A549 (cell line): Measurements from ENCODE around the gene MYH16. TPM values are rescaled to one million over a fixed set of nuclear protein-coding genes. Genes with fewer than 3 reads are reported as not detected.
"Not testable (repeated sequence)": the region's sequence is repeated elsewhere in the genome, so short reads cannot be mapped to it uniquely, and the experiment has no call there.

Experiments
- ATAC-seq, 2 experiments: fragments of 200-7000 bp in 1 of 2; fragments of >200 bp in 1 of 2; cut with Nextera tagmentation in 1 of 2; cut with Tn5 transposase in 1 of 2; 3 replicates each; pipeline versions ENCODE4 v1.8.0 to v1.9.1; 2018 to 2020; ENCODE audit warnings: mild to moderate bottlenecking in 1 of 2, moderate library complexity in 1 of 2
- CTCF ChIA-PET: fragments of 300-600 bp; sonication (Branson Sonifier 250); formaldehyde crosslinking; extraction: SDS; loops from one replicate; lab custom pipeline; 2021; ENCODE audit warnings: antibody characterized with exemption, inconsistent platforms; lab: Yijun Ruan, JAX
- POLR2A ChIA-PET: fragments of 350-600 bp; formaldehyde crosslinking; extraction: SDS; loops from one replicate; lab custom pipeline; 2021; ENCODE audit warnings: antibody characterized with exemption, inconsistent platforms; lab: Yijun Ruan, JAX
- DNase-seq, 2 experiments: peaks; one replicate each; pipeline versions ENCODE4 v3.0.0 to v3.0.0-alpha.2; 2011 to 2016; ENCODE audit warnings: low read depth in 1 of 2, low spot score in 1 of 2
- FAIRE-seq: peaks from 2 replicates; lab custom pipeline; 2011; peaks lifted over from hg19 to GRCh38; lab: Jason Lieb, UNC
- H3K27ac ChIP-seq, 2 experiments: fragments of >200 bp; sonication (Bioruptor Twin); formaldehyde crosslinking; 3 replicates each; pipeline ENCODE4 v1.5.1; 2016 to 2017
- H3K4me1 ChIP-seq: fragments of >200 bp; sonication (Bioruptor Twin); formaldehyde crosslinking; 3 replicates; pipeline ENCODE4 v1.6.1; 2016
- H3K4me2 ChIP-seq: fragments of >200 bp; sonication (Bioruptor Twin); formaldehyde crosslinking; 3 replicates; pipeline ENCODE4 v1.6.1; 2016
- H3K4me3 ChIP-seq: fragments of >200 bp; sonication (Bioruptor Twin); formaldehyde crosslinking; 3 replicates; pipeline ENCODE4 v1.5.1; 2016
- H3K9me3 ChIP-seq: fragments of >200 bp; sonication (Bioruptor Twin); formaldehyde crosslinking; 3 replicates; pipeline ENCODE4 v1.6.1; 2016
- BHLHE40 ChIP-seq: IDR thresholded peaks from 2 replicates; pipeline ENCODE4 v1.6.1; 2012; ENCODE audit warnings: low read depth, low read length, inconsistent platforms
- CBX2 ChIP-seq: fragments of 200-600 bp; sonication (generic); IDR thresholded peaks from 2 replicates; pipeline ENCODE4 v1.6.1; 2016; ENCODE audit warnings: low read depth, mild to moderate bottlenecking, borderline replicate concordance
- FOXS1 ChIP-seq: fragments of 250-450 bp; sonication (Bioruptor Pico); IDR thresholded peaks from 2 replicates; pipeline ENCODE4 v1.5.0; 2020; ENCODE audit warnings: mild to moderate bottlenecking, moderate library complexity
- HOXA7 ChIP-seq: fragments of 250-450 bp; sonication (Bioruptor Pico); IDR thresholded peaks from 2 replicates; pipeline ENCODE4 v1.5.0; 2020; ENCODE audit warnings: mild to moderate bottlenecking, moderate library complexity
- HOXB13 ChIP-seq: fragments of 250-450 bp; sonication (Bioruptor Pico); IDR thresholded peaks from 2 replicates; pipeline ENCODE4 v1.5.0; 2020; ENCODE audit warnings: low read depth, mild to moderate bottlenecking, moderate library complexity
- JUN ChIP-seq, 2 experiments: fragments of >200 bp; sonication (Bioruptor Twin); formaldehyde crosslinking; IDR thresholded peaks; 2 replicates in 1 of 2; 3 replicates in 1 of 2; pipeline ENCODE4 v1.6.1; 2016 to 2017
- MAFK ChIP-seq: fragments of 450-650 bp; IDR thresholded peaks from 2 replicates; pipeline ENCODE4 v1.6.1; 2014; ENCODE audit not compliant: partially characterized antibody
- MAZ ChIP-seq: fragments of 150-350 bp; IDR thresholded peaks from 2 replicates; pipeline ENCODE4 v1.6.1; 2014; ENCODE audit warnings: antibody characterized with exemption, low read depth, low read length, borderline replicate concordance
- NFE2L2 ChIP-seq: fragments of 150-350 bp; conservative IDR thresholded peaks from 2 replicates; pipeline ENCODE4 v1.6.1; 2014; ENCODE audit warnings: low read length
- NPAS2 ChIP-seq: fragments of 250-450 bp; sonication (Bioruptor Pico); IDR thresholded peaks from 2 replicates; pipeline ENCODE4 v1.8.0; 2022; ENCODE audit warnings: mild to moderate bottlenecking, moderate library complexity, borderline replicate concordance
- POLR2A ChIP-seq: IDR thresholded peaks from 2 replicates; pipeline ENCODE4 v1.6.1; 2012; ENCODE audit warnings: mild to moderate bottlenecking, low read length
- SMC3 ChIP-seq: fragments of >200 bp; sonication (Bioruptor Twin); formaldehyde crosslinking; IDR thresholded peaks from 3 replicates; pipeline ENCODE4 v1.6.1; 2018; ENCODE audit warnings: inconsistent platforms
- SREBF2 ChIP-seq: fragments of 450-650 bp; IDR thresholded peaks from 2 replicates; pipeline ENCODE4 v1.6.1; 2014; ENCODE audit warnings: mild to moderate bottlenecking, moderate library complexity
- TFCP2L1 ChIP-seq: fragments of 250-450 bp; sonication (Bioruptor Pico); IDR thresholded peaks from 2 replicates; pipeline ENCODE4 v1.5.0; 2021; ENCODE audit warnings: mild to moderate bottlenecking
- TP53 ChIP-seq: fragments of 250-450 bp; sonication (Bioruptor Pico); IDR thresholded peaks from 2 replicates; pipeline ENCODE4 v1.5.0; 2021; ENCODE audit warnings: mild to moderate bottlenecking, moderate library complexity
- ZC3H11A ChIP-seq: fragments of 450-650 bp; IDR thresholded peaks from 2 replicates; pipeline ENCODE4 v1.6.1; 2014; ENCODE audit warnings: antibody characterized with exemption, mild to moderate bottlenecking
- ZNF302 ChIP-seq: fragments of 250-450 bp; sonication (Bioruptor Pico); IDR thresholded peaks from 2 replicates; pipeline ENCODE4 v1.9.0; 2021; ENCODE audit warnings: inconsistent platforms, mild to moderate bottlenecking, moderate library complexity
- WGBS: methylation state at CpG from one replicate; pipeline ENCODE4 v1.1.6; 2017; ENCODE audit errors: missing lambda C conversion rate; 5-methylcytosine and 5-hydroxymethylcytosine counted together
- polyA plus RNA-seq, 4 experiments: library from polyadenylated mRNA; depleted of rRNA in 3 of 4; stranded (reverse); fragments of >200 nt; fragmentation: RNase III in 1 of 4; extraction: RNeasy Plus Mini Kit Qiagen cat#74134 plus additional on column Dnase treatment in 1 of 4; gene quantifications; 2 replicates in 3 of 4; 3 replicates in 1 of 4; pipeline ENCODE4 v1.2.3, GENCODE V29; 2011 to 2017
- TF ChIP-seq, protein P1 (sequence below): fragments of 250-450 bp; sonication (Bioruptor Pico); IDR thresholded peaks from 2 replicates; pipeline ENCODE4 v1.5.0; 2020; ENCODE audit warnings: low read depth, mild to moderate bottlenecking, moderate library complexity
- TF ChIP-seq, protein P2 (sequence below): fragments of 450-650 bp; IDR thresholded peaks from 2 replicates; pipeline ENCODE4 v1.6.1; 2014; ENCODE audit warnings: antibody characterized with exemption
- TF ChIP-seq, protein P3 (sequence below): fragments of >200 bp; sonication (Bioruptor Twin); formaldehyde crosslinking; IDR thresholded peaks from 3 replicates; pipeline ENCODE4 v1.5.1; 2016

Gene MYH16
- polyA plus RNA-seq, 2 of the 4 experiments (the other 2 are of a cell fraction), result 0.28 to 0.31 TPM

DNA sequence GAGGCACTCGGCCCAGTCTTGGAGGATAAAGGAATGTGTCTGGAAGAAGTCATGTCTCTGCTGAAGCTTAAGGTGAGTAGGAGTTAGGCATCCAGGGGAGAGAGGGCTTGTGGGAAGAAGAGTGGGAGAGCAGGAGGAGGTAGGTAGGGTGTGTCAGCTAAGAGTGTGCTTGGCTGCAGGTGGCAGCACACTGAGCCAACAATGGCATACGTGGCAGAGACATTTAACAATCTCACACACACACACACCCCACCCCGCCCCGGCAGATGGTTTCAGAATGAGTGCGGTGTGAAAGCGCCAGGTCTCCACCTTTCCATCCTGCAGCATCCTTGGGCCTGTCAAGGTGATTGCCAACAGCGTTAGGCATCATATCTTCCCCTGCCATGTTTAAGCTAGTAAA lies 41.9 kb downstream of the MYH16 start:
- Histone ChIP-seq H3K4me2 (no peak overlapping the region), H3K9me3 (peaks cover 16% of the 10 kb centered on the region), H3K27ac (no peak overlapping the region), H3K4me3 (no peak overlapping the region)
- ChIA-PET POLR2A (interaction anchor here (0.6 kb wide), 1 partner anchor 71 kb away, joined by 3 read pairs; no protein-coding TSS in a partner anchor), CTCF (interaction anchor here (0.6 to 10.3 kb wide), 12 partner anchors 12 to 275 kb away, joined by 3 to 197 read pairs (median 8); partner anchors contain the start of gene ARPC1A)
- peak in 1 of 2 experiments; percentile 16; a peak in 1 of 6 replicates for ATAC-seq
- DNase-seq, result peak in 1 of 2 experiments; percentile 20
- TF ChIP-seq NFE2L2 (no peak), NPAS2 (no peak), FOXS1 (no peak), JUN (IDR thresholded peaks at IDR 0.05) (no peak), HOXB13 (CRISPR knock-in tag) (no peak), SREBF2 (no peak), ZNF302 (CRISPR knock-in tag) (no peak), ZC3H11A (no peak), SMC3 (no peak)
- TF ChIP-seq, protein P1, sequence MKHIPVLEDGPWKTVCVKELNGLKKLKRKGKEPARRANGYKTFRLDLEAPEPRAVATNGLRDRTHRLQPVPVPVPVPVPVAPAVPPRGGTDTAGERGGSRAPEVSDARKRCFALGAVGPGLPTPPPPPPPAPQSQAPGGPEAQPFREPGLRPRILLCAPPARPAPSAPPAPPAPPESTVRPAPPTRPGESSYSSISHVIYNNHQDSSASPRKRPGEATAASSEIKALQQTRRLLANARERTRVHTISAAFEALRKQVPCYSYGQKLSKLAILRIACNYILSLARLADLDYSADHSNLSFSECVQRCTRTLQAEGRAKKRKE (CRISPR knock-in tag), result no peak
- TF ChIP-seq, all 56 proteins: peak for 0
- WGBS, result 75% methylated on average over 7 of the region's 7 CpGs
- no peak for FAIRE-seq
- no peaks in the 10 kb centered on the region for H3K4me1 ChIP-seq

DNA sequence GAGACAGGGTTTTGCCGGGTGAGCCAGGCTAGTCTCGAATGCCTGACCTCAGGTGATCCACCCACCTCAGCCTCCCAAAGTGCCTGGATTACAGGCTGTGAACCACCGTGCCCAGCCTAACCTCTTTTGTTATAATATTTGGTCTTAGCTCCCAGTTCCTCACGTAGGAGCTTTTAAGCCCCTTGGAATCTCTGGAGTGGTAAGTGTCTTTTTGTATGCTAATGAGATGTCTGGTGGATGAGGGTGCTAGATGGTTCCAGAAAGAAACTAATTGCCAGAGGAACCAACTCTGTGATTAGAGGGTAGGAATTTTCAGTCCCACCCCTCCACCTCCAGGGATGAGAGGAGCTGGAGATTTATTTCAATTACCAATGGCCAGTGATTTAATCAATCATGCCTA lies 47.7 kb downstream of the MYH16 start:
- TF ChIP-seq HOXA7 (CRISPR knock-in tag) (no peak), NPAS2 (no peak), MAFK (no peak), HOXB13 (CRISPR knock-in tag) (no peak), TFCP2L1 (CRISPR knock-in tag) (no peak), SREBF2 (no peak), BHLHE40 (no peak), CBX2 (no peak), MAZ (no peak), TP53 (CRISPR knock-in tag) (no peak), POLR2A (no peak)
- TF ChIP-seq, protein P2, sequence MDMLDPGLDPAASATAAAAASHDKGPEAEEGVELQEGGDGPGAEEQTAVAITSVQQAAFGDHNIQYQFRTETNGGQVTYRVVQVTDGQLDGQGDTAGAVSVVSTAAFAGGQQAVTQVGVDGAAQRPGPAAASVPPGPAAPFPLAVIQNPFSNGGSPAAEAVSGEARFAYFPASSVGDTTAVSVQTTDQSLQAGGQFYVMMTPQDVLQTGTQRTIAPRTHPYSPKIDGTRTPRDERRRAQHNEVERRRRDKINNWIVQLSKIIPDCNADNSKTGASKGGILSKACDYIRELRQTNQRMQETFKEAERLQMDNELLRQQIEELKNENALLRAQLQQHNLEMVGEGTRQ, result no peak
- TF ChIP-seq, protein P3, sequence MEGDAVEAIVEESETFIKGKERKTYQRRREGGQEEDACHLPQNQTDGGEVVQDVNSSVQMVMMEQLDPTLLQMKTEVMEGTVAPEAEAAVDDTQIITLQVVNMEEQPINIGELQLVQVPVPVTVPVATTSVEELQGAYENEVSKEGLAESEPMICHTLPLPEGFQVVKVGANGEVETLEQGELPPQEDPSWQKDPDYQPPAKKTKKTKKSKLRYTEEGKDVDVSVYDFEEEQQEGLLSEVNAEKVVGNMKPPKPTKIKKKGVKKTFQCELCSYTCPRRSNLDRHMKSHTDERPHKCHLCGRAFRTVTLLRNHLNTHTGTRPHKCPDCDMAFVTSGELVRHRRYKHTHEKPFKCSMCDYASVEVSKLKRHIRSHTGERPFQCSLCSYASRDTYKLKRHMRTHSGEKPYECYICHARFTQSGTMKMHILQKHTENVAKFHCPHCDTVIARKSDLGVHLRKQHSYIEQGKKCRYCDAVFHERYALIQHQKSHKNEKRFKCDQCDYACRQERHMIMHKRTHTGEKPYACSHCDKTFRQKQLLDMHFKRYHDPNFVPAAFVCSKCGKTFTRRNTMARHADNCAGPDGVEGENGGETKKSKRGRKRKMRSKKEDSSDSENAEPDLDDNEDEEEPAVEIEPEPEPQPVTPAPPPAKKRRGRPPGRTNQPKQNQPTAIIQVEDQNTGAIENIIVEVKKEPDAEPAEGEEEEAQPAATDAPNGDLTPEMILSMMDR, result no peak
- ChIA-PET CTCF (interaction anchor here (1.0 to 3.0 kb wide), 6 partner anchors 8 to 281 kb away, joined by 3 to 19 read pairs (median 6); no protein-coding TSS in a partner anchor), POLR2A (no interaction called here)
- FAIRE-seq (no peak), DNase-seq (no peak), ATAC-seq (no peak)
- Histone ChIP-seq H3K4me1 (peaks cover 4% of the 10 kb centered on the region), H3K9me3 (no peaks in the 10 kb centered on the region), H3K4me2 (no peak overlapping the region), H3K27ac (no peak overlapping the region), H3K4me3 (no peak overlapping the region)
- WGBS, result 85% methylated on average over 4 of the region's 4 CpGs

DNA sequence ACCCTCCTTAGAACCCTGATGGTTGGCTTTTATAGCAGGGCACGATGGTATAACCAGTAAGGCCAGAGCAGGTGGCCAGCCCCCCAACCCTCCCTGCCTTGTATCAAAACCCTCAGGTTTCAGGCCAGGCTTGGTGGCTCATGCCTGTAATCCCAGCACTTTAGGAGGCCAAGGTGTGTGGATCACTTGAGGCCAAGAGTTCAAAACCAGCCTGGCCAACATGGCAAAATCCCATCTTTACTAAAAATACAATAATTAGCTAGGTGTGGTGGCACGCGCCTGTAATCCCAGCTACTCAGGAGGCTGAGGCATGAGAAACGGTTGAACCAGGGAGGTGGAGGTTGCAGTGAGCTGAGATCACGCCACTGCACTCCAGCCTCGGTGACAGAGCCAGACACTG lies 50.0 kb downstream of the MYH16 start:
- H3K9me3 ChIP-seq, FAIRE-seq, H3K4me3 ChIP-seq, H3K27ac ChIP-seq, POLR2A ChIA-PET, ATAC-seq, H3K4me2 ChIP-seq, DNase-seq: not testable (repeated sequence)
- CTCF ChIA-PET, result interaction anchor here (0.7 to 8.6 kb wide), 2 partner anchors 10 to 156 kb away, joined by 3 to 56 read pairs; no protein-coding TSS in a partner anchor
- 94% methylated on average over 6 of the region's 6 CpGs for WGBS
- peaks cover 15% of the 10 kb centered on the region for H3K4me1 ChIP-seq
